ENCODE data around the gene TESK1.
"Not testable (repeated sequence)": the region's sequence is repeated elsewhere in the genome, so short reads cannot be mapped to it uniquely, and the experiment has no call there.

TESK1 gene

DNA sequence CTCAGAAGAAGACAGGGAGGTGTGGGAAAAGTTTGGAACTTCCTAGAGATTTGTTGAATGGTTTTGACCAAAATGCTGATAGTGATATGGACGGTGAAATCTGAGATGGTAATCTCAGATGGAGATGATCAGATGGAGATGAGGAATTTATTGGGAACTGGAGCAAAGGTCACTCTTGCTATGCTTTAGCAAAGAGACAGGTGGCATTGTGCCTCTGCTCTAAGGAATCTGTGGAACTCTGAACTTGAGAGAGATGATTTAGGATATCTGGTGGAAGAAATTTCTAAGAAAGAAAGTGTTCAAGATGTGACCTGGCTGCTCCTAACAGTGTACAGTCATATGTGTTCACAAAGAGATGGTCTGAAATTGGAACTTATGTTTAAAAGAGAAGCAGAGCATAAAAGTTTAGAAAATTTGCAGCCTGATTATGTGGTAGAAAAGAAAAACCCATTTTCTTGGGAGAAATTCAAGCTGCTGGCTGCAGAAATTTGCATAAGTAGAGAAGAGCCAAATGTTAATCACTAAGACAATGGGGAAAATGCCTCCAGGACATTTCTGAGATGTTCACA lies 25.3 kb upstream of the TESK1 start:
- DNase-seq: not testable (repeated sequence)

DNA sequence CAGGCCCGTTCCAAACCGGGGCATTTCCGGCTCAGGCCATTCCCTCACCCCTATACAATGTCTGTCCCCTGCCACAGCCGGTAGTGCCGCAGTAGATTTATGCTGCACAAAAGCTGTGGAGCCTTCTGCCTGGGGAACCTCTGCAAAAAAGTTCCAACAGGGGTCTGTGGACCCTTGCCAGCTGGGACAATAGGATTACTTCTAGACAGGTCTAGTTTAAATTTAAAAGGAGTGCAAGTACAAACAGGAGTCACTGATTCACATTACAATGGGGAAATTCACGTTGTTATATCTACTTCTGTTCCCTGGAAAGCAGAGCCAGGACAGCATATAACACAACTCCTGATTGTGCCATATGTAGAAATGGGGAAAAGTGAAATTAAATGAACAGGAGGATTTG lies 21.5 kb upstream of the TESK1 start:
- DNase-seq: not testable (repeated sequence)

GRCh38 chr9:35584681-35585080 lies 20.4 kb upstream of the TESK1 start:
- DNase-seq: not testable (repeated sequence)

GRCh38 chr9:35588506-35588905 lies 16.6 kb upstream of the TESK1 start:
- DNase-seq: not testable (repeated sequence)

- no peak for DNase-seq
Measured at GRCh38 chr9:35593581-35593980, 11.5 kb upstream of the TESK1 start.

- DNase-seq: no peak
Measured at GRCh38 chr9:35594471-35594870, 10.6 kb upstream of the TESK1 start.

DNA sequence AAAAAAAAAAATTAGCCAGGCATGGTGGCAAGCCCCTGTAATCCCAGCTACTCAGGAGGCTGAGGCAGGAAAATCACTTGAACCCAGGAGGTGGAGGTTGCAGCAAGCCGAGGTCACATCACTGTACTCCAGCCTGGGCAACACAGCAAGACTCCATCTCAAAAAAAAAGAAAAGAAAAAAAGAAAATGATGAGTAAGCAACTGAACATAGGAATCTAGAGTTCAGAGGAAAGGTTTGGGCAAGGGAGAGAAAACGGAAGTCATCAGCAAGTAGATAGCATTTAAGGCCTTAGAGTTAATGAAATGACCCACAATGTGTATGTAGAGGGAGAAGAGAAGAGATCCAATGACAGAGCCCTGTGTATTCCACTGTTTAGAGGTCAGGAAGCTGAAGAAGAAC lies 8.2 kb upstream of the TESK1 start:
- not testable (repeated sequence) for DNase-seq

DNA sequence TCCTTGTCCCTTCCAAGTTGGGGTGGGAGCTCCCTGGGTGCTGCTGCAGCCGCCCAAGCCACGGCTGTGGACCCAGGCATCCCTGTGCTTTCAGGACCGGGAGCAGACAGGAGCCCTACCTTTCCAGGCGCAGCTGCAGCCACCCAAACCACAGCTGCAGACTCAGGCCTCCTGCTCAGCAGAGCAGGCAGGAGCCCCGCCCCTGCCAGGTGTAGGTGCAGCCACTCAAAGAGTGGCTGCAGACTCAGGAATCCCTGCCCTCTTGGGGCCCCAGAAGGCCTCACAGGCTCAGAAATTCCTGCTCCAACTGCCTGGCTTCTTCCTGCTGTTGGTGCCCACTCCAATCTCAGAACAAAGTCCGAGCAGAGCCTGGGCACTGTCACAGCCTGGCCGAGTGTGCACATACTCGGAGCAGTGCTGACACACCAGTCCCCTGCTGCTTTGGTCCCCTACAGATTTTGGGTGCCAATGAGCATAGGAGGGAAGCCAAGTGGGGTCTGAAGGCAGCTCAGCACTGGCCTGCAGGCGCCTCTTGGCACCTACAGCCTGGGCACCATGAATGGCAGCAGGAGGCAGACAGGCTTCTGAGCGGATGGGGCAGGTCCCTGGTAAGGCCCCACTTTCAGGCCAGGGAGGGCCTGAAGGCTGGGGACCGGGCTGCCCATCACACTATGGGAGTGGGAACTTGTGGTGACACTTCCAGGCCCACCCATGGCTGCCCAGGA lies 6.0 kb upstream of the TESK1 start:
- no peak for DNase-seq

GRCh38 chr9:35599763-35600604 lies 5.1 kb upstream of the TESK1 start:
- DNase-seq: no peak

DNA sequence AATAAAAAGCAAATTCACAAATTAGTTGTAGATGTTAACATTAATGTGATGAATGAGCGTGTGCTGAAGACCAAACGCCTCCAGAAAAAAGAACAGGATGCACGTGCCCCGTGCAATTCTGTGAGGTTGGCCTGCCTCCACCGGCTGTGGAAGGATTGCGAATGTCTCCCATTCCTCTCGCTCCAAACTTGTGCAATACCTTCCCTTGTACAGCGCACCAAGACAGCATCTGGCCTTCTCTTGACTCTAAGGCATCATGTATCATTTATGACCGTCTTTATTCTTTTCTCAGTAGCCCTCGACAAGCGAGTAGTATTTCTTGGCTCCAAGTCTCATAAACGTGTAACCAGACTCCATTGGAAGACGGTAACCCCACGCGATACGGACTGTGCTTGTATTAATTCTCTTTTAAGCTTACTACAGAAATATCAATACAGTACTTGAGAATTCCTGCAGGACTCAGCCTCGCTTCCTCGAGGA lies 1.5 kb upstream of the TESK1 start:
- DNase-seq: no peak

DNA sequence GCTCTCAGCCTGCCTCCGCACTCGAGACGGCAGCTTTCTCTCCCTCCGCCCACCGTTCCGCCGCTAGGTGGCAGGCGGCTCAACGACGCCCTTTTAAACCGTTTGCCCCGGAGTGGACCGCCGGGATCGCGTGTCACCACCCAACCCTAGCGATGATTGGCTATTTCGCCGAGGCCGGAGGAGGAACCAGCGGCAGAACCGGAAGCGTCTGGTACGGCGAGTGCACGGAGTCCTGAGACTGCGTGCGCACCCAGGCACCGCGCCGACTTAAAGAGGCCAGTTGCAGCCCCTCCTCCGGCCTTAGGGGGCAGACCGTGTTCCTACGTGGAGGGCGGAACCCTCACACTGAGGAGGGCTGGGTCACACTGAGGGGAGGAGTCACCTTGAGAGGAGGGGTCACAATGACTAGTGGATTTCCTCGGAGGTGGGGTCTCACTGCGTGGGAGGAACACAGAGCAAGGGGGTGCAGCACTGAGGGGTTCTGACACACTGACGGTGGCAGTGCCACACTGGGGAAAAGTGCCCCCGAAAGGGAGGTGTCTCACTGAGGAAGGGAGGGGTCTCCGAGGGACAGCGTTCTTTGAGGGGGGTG lies 980 bp upstream of the TESK1 start:
- peak; percentile 98 for DNase-seq

DNA sequence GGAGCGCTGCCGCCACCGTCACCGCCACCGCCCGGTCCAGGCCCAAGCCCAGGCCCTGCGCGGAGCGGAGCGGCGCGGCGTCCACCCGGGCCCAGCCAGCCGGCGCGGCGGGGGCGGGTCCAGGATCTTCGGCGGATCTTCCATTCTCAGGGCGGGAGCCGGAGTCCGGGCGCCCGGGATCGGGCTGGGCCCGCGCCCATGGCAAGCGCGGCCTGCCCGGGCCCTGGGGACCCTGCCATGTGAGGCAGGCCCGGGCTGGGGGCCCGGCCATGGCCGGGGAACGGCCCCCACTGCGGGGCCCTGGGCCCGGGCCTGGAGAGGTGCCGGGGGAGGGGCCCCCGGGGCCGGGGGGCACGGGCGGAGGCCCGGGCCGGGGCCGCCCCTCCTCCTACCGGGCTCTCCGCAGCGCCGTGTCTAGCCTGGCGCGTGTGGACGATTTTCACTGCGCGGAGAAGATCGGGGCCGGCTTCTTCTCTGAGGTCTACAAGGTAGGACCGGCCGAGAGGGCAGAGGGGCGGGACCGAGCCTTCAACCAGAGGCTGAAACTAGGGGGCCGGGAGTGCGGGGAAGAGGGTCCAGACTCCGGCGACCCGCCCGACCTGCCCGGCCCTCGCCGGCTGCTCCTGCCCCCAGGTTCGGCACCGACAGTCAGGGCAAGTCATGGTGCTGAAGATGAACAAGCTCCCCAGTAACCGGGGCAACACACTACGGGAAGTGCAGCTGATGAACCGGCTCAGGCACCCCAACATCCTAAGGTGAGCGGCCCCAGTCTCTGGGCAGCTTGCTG lies 482 bp downstream of the TESK1 start:
- peak; percentile 23 for DNase-seq

GRCh38 chr9:35606138-35606504 lies 1.1 kb downstream of the TESK1 start:
- peak; percentile 9 for DNase-seq

DNA sequence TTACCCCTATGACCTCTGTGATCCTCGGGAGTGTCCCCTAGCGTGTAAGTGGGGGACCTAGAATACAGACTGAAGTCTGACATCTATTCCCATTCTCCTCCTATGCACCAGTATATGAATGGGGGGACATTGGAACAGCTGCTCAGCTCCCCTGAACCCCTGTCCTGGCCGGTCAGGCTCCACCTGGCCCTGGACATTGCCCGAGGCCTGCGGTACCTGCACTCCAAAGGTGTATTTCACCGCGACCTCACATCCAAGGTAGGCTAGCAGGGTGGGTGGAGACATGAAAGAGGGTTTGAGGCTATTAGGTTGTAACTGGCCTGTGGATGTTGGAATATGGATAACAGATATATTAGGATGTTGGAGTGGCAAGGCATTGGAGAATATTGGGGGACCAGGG lies 1.7 kb downstream of the TESK1 start:
- no peak for DNase-seq

DNA sequence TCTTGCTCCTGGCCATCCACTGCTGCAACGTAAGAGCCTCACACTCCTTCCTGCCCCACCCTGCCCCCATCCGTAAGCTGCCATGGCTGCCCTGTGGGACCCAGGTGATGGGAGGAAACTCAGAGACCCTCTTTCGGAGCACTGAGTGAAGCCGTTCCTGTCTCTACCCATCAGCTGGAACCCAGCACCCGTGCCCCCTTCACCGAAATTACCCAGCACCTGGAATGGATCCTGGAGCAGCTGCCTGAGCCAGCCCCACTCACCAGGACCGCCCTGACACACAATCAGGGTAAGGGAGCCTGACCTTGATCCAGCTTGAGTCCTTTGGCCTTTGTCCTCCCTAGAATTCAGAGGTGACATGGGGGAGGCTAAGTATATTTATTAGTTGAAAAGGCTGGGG lies 3.2 kb downstream of the TESK1 start:
- no peak for DNase-seq

DNA sequence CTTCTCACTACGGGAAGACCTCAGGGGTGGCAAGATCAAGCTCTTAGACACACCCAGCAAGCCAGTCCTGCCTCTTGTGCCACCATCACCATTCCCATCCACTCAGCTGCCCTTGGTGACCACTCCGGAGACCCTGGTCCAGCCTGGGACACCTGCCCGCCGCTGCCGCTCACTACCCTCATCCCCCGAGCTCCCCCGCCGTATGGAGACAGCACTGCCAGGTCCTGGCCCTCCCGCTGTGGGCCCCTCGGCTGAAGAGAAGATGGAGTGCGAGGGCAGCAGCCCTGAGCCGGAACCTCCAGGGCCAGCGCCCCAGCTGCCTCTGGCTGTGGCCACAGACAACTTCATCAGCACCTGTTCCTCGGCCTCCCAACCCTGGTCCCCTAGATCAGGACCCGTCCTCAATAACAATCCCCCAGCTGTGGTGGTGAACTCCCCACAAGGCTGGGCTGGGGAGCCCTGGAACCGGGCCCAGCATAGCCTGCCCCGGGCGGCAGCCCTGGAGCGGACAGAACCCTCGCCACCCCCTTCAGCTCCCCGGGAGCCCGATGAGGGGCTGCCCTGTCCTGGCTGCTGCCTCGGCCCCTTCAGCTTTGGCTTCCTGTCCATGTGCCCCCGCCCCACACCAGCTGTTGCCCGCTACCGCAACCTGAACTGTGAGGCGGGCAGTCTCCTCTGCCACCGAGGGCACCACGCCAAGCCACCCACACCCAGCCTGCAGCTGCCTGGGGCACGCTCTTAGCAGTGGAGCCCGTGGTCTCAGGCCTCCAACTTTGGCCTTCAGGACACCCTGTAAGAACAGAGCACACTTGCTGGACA lies 4.1 kb downstream of the TESK1 start:
- no peak for DNase-seq

DNA sequence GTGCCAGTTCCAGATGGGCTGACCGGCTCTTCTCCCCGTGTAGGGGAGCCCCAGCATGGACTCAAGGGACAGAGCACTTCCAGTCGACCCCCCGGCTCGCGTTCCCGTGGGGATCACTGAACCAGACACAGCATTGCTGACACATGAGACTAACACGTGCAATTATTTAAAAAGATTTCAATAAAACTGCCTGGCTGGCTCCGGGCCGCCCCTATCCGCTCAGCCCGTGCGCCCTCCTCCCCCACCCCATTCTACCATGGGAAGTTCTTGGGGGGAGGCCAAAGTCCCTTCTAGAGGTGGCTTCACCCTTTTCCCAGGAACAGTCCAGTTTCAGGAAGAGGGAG lies 4.7 kb downstream of the TESK1 start:
- no peak for DNase-seq

DNA sequence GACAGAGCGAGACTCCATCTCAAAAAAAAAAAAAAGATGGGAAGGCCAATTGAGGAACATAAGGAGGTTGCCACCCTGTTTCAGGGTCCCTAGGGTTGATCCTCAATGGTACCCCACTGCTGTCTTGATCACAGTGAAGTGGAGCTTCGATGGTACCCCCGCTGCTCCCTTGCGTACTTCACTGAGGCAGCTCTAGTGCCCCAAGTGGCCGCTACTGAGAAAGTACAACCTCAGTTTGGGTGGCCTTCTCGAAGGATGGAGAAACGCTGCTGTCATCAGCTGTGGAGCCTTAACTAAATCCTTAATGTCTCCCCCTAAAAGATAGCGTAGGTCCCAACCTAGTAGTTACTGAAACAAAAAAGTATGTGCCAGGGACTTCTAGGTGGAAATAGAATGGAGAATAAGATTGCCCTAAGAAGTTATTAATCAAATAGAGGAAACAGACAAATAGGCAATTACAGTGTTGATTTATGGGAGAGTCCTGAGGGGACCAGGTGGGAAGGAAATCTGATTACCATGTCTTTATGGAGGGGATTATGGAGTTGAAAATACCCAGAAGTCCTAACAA lies 6.3 kb downstream of the TESK1 start:
- DNase-seq: peak; percentile 31

GRCh38 chr9:35612066-35612465 lies 7.0 kb downstream of the TESK1 start:
- not testable (repeated sequence) for DNase-seq

GRCh38 chr9:35612843-35613242 lies 7.8 kb downstream of the TESK1 start:
- no peak for DNase-seq

- DNase-seq: no peak
Measured at GRCh38 chr9:35615981-35616680, 11.1 kb downstream of the TESK1 start.
